ENCODE data around the gene PTGER2. TPM values are rescaled to one million over a fixed set of nuclear protein-coding genes. Genes with fewer than 3 reads are reported as not detected.

The PTGER2 gene
- total RNA-seq, 1 donor from 2014 or later = 1.1 TPM

DNA sequence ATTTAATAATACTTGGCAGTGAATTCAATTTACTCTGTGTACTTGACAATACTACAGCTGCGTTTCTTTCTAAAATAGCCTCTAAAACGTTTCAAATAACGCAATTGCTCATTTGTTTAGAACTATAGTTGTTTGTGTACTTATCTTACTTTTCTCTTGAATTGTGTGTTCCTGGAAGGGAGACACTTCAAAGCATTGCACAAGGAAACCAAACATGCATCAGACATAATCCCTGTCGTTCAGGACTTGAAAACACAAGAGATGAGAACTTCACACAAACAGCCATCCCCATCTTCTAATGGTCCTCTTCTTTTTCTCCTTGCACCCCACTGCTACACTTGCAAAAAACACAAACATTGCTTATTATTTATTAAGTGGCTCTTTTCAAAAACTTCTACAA is 38.5 kb downstream of the PTGER2 start:
- H3K4me1 Mint-ChIP-seq (ENCODE audit: low read depth) = peaks cover 17% of the 10 kb centered on the region
- no peak overlapping the region for H3K27ac Mint-ChIP-seq
- no peaks in the 10 kb centered on the region for H3K9me3 Mint-ChIP-seq (ENCODE audit: low read depth)
- no peaks in the 10 kb centered on the region for H3K27me3 Mint-ChIP-seq
- TF ChIP-seq, protein P1, sequence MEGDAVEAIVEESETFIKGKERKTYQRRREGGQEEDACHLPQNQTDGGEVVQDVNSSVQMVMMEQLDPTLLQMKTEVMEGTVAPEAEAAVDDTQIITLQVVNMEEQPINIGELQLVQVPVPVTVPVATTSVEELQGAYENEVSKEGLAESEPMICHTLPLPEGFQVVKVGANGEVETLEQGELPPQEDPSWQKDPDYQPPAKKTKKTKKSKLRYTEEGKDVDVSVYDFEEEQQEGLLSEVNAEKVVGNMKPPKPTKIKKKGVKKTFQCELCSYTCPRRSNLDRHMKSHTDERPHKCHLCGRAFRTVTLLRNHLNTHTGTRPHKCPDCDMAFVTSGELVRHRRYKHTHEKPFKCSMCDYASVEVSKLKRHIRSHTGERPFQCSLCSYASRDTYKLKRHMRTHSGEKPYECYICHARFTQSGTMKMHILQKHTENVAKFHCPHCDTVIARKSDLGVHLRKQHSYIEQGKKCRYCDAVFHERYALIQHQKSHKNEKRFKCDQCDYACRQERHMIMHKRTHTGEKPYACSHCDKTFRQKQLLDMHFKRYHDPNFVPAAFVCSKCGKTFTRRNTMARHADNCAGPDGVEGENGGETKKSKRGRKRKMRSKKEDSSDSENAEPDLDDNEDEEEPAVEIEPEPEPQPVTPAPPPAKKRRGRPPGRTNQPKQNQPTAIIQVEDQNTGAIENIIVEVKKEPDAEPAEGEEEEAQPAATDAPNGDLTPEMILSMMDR (IDR thresholded peaks at IDR 0.05; ENCODE audit: unreplicated experiment) = no peak
- no peak for DNase-seq (ENCODE audit: low spot score, unreplicated experiment)
- no peak overlapping the region for H3K4me3 Mint-ChIP-seq (ENCODE audit: low read depth)
- H3K36me3 Mint-ChIP-seq (ENCODE audit: insufficient read depth) = no peaks in the 10 kb centered on the region

DNA sequence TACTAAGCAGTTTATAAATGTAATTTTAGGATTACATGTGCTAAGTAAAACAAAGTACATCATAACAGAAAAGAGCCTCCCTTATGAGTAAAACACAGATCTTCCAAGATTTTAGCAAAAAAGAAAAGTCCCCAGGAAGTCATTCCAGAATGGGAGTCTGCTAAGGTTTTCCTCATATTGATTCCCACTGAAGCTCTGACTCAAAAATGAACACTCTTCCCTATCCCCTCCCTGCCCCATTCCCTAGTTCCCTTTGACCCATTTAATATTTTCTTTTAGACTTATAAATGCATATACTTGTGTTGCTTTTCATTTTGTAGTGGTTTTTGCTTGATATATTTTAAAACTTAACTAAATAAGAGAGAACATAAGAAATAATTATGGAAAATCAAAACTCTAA is 40.1 kb downstream of the PTGER2 start:
- Mint-ChIP-seq H3K27me3 (no peaks in the 10 kb centered on the region), H3K9me3 (ENCODE audit: low read depth) (no peaks in the 10 kb centered on the region), H3K4me3 (ENCODE audit: low read depth) (no peak overlapping the region), H3K36me3 (ENCODE audit: insufficient read depth) (no peaks in the 10 kb centered on the region), H3K4me1 (ENCODE audit: low read depth) (peaks cover 15% of the 10 kb centered on the region), H3K27ac (no peak overlapping the region)
- DNase-seq (ENCODE audit: low spot score, unreplicated experiment) = no peak
- TF ChIP-seq, protein P1 (IDR thresholded peaks at IDR 0.05; ENCODE audit: unreplicated experiment) = no peak

DNA sequence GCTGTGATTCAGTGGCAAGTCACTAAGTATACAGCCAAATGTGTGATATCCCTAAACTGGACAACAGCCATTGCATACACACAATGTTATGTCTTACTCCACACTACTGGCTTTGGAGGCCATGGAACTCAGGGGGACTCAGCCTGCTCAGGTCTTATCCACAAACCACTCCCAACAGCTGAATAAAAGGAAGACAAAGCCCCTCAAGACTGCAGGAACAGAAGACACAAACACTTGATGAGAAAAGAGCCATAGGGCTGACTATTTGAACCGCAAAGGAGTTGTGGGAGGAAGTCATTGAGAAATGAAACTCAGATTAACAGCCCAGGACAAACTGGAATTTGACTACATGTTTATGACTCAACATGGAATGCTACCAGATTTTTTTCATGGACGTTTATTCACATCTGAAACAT is 40.9 kb downstream of the PTGER2 start:
- TF ChIP-seq, protein P1 (IDR thresholded peaks at IDR 0.05; ENCODE audit: unreplicated experiment) = no peak
- H3K27me3 Mint-ChIP-seq = no peaks in the 10 kb centered on the region
- H3K36me3 Mint-ChIP-seq (ENCODE audit: insufficient read depth) = no peaks in the 10 kb centered on the region
- H3K4me1 Mint-ChIP-seq (ENCODE audit: low read depth) = peaks cover 15% of the 10 kb centered on the region
- H3K9me3 Mint-ChIP-seq (ENCODE audit: low read depth) = no peaks in the 10 kb centered on the region
- no peak overlapping the region for H3K4me3 Mint-ChIP-seq (ENCODE audit: low read depth)
- no peak for DNase-seq (ENCODE audit: low spot score, unreplicated experiment)
- no peak overlapping the region for H3K27ac Mint-ChIP-seq

DNA sequence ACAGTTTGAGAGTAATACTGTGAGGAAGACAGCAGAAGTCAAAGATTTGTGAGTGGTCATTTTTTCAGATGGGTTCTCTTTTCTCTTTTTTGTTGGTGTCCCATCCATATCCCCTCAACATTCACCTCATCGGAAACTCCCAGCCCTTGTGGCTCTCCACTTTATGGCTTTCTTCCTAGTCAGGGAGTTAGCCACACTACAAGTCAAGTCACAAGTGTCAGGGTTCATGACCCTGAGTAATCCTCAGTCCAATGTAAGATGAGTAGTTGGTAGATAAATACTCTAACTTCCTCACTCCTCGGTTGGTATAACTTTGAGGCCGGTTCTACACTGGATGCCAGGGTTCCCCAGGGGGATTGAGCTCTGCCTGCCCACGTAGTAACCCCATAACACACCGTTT is 41.4 kb downstream of the PTGER2 start:
- Mint-ChIP-seq H3K4me3 (ENCODE audit: low read depth) (no peak overlapping the region), H3K9me3 (ENCODE audit: low read depth) (no peaks in the 10 kb centered on the region), H3K27ac (no peak overlapping the region), H3K4me1 (ENCODE audit: low read depth) (peaks cover 15% of the 10 kb centered on the region), H3K27me3 (no peaks in the 10 kb centered on the region), H3K36me3 (ENCODE audit: insufficient read depth) (no peaks in the 10 kb centered on the region)
- TF ChIP-seq, protein P1 (IDR thresholded peaks at IDR 0.05; ENCODE audit: unreplicated experiment) = no peak
- DNase-seq (ENCODE audit: low spot score, unreplicated experiment) = no peak

DNA sequence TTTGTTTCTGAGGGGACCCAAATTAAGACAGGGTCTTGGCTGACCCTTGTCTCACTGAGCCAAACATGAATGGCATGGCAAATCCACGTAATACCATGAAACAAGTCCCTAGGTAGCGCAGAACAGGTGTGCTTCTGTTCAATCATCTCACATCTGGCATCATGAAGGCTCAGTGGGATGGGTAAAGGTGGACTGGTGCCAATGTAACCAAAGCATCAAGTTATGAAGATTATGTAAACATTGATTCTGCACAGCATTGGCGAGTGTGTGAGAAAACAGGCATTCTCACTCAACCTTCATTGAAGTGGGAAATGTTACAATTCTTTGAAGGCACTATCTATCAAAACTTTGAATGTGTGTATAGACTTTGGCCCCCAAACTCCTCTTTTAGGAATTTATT is 41.9 kb downstream of the PTGER2 start:
- Mint-ChIP-seq H3K4me1 (ENCODE audit: low read depth) (peaks cover 15% of the 10 kb centered on the region), H3K9me3 (ENCODE audit: low read depth) (no peaks in the 10 kb centered on the region), H3K36me3 (ENCODE audit: insufficient read depth) (no peaks in the 10 kb centered on the region), H3K27ac (no peak overlapping the region), H3K27me3 (no peaks in the 10 kb centered on the region), H3K4me3 (ENCODE audit: low read depth) (no peak overlapping the region)
- DNase-seq (ENCODE audit: low spot score, unreplicated experiment) = no peak
- TF ChIP-seq, protein P1 (IDR thresholded peaks at IDR 0.05; ENCODE audit: unreplicated experiment) = no peak
